HG02970 (cell line): ENCODE data around the gene ABHD18.
"Not testable (repeated sequence)": the region's sequence is repeated elsewhere in the genome, so short reads cannot be mapped to it uniquely, and the experiment has no call there.

Experiments
- ATAC-seq: cut with Tn5 transposase; IDR thresholded peaks from one replicate; pipeline ENCODE4 v1.9.1; 2021; ENCODE audit warnings: mild to moderate bottlenecking, moderate library complexity, moderate number of reproducible peaks; ENCODE audit not compliant: unreplicated experiment, low FRiP score

ABHD18 gene

DNA sequence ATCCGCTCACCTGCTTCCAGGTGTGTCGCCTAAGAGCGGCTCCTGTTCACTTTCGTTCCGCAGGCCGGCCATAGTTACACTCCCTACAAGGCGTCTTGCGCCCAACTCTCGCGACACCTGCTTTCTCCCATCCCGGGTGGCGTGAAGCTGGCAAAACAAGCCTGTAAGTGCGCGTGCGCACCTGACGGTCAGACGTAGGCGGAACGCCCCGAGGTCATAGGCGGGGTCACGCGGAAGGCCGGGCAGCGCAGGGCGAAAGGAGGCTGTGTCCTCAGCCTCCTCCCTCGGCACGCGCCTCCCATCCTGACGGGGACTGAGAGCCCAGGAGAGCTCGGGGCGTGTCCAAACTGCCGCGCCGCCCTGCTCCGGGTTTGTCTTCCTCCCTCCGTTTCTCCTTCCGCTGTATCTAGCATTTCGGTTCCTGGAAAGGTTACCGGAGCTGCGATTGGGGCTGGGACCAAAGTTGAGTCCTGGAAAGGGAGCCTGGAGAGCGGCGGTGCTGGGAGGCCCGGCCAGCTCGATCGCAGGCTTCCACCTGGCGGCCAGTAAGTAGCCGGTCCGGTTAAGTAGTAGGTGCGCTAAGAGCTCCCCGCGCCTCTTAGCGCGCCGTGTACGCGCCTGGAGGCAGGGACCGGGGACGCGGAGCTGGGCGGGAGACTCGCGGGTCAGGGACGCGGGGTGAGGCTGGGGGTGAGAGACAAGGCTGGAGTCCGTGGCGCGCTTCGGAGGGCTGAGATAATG lies at the start of gene ABHD18, which contains the start of gene MFSD8:
Gene ABHD18, plus strand, starts transcription at position 345 of the 741 bp plus-strand sequence. CDS start 17,550 bp downstream, outside the sequence.
Gene MFSD8, minus strand, starts transcription at position 112 of the 741 bp plus-strand sequence. Its CDS starts 40 bp downstream, at position 72.
- ATAC-seq, result peak; percentile 98

DNA sequence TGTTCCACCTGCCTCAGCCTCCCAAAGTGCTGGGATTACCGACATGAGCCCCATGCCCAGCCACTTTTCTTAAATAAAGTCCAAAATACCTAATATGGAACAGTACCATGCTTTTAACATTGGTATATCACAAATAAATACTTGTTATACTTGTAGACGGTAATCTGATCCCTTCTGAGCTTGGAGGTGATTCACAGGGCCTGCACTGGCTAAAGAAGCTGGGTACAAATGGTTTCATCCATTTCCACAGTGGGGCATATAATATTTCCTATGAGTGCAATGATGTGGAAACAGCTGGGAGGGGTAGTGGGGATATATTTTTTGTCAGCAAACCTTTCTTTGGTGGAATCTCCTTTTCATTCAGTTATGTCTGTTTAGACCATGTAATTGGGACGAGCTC lies 48.7 kb upstream of the ABHD18 start:
- ATAC-seq, result no peak

DNA sequence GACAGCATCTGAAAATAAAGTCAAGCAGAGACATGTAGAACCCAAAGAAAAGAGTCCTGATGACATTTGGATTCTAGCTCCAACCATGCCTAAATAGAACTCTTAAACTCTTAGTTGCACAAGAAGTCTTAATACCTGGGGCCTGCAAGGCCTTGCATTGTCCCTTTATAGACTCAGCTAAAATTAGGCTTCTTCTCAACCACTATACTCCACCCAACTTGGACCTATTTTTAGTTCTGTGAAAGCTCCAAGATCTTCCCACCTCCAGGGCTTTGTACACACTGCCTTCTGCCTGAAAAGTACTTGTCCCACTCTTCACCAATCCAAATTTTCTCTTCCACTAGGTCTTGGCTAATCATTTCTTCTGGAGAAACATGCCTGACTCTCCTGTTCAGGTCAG lies 48.1 kb upstream of the ABHD18 start:
- ATAC-seq, result no peak

DNA sequence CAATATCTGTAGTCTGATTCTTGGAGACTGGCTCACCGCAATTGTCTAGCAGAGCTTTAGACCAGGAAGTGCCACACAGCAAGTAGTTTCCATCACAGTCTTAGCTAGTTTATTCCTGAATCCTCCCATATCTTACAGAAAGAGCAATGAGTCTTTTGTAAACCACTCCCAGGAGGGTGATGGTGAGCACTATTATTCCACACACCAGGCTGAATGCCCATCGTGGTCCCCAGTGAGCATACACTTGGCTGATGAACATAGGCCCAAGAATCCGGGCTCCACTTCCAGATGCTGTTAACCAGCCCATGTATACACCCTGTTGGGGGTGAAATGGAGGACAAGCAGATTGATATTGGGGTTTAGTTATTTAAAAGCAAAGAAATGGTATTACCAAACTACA lies 44.7 kb upstream of the ABHD18 start:
- no peak for ATAC-seq

DNA sequence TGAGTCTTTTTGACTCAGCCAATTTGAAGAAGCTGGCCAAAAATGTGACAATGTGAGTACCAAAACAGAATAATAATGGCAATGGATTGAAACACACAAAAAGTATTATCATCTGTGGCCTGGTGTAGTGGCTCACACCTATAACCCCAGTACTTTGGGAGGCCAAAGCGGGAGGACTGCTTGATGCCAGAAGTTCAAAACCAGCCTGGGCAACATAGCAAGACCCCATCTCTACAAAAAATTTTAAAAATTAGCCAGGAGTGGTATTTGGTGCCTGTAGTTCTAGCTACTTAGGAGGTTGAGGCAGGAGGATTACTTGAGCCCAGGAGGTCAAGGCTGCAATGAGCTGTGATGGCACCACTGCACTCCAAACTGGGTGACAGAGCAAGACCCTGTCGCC lies 43.0 kb upstream of the ABHD18 start:
- ATAC-seq, result no peak

DNA sequence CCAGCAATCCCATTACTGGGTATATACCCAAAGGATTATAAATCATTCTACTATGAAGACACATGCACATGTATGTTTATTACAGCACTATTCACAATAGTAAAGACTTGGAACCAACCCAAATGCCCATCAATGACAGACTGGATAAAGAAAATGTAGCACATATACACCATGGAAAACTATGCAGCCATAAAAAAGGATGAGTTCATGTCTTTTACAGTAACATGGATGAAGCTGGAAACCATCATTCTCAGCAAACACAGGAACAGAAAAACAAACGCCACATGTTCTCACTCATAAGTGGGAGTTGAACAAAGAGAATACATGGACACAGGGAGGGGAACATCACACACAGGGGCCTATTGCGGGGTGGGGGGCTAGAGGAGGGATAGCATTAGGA lies 39.5 kb upstream of the ABHD18 start:
- ATAC-seq, result not testable (repeated sequence)

DNA sequence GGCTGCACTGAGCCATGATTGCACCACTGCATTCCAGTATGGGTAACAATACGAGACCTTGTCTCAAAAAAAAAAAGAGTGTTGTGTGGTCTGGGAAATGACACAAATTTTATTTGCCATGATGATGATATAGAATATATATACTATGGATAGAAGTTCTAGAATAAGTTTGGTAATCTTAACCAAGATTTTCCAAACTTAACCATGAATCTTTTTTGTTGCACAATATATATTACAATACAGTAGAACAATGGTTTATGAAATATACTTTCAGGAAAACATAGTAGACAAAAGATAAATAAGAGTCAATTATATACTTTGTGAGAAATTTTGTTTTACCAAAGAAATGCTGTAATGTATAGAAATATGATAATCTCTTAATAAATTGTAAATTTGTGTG lies 35.0 kb upstream of the ABHD18 start:
- no peak for ATAC-seq

DNA sequence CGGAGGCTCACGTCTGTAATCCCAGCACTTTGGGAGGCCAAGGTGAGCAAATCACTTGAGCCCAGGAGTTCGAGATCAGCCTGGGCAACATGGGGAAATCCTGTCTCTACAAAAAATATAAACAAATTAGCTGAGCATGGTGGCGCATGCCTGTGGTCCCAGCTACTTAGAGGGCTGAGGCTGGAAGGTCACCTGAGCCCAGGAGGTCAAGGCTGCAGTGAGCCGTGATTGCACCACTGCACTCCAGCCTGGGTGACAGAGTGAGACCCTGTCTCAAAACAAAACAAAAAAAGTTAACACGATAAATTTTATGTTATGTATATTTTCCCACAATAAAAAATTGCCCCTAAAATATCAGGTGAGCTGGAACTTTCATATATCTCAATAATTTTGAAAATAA lies 33.4 kb upstream of the ABHD18 start:
- ATAC-seq, result not testable (repeated sequence)

DNA sequence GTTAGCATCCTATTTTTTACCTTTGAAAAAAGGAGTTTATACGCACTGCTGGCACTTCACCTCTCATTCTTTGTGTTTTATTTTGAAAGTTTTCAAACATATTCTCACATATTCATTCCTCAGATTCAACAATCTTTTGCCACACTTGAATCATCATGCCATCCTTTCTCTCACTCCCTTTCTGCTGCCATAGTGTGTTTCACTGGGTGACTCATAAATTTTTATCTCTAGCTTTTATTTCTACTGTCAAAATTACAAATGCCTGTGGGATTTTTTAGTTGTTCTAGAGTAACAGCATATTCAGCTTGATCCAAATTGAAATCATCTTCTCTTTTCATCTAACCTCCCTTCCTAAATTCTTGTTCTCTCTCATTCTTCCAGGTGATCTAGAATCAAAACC lies 28.2 kb upstream of the ABHD18 start:
- no peak for ATAC-seq

DNA sequence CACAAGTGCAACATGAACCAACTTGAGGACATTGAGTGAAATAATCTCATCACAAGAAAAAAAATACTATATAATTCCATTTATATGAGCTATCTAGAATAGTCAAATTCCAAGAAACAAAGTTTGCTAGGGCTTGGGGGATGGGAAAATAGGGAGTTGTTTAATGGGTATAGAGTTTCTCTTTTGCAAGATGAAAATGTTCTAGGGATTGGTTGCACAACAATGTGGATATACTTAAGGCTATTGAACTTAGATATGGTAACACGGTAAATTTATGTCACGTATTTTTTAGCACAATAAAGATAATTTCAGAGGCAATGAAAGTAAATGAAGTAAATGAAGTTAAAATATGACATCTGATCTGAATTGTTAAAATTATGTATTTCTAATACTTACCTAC lies 8.1 kb upstream of the ABHD18 start:
- ATAC-seq, result no peak

DNA sequence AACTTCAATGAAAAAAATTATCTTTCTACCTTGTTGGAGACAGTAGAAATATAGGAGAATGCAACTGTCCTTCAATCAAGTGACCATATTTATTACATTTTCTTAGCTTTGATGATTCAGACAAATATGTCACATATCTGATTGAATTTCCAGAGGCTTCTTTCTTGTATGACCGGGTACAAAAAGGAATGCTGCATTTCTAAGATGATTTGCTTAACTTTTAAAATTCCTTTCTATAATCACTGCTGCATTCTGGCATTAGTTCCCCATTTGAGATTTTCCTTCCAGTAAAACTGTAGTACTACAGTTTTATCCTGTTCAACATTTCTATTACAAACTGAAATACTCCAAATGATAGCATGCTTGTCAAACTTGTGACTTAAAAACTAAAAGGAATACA lies 5.4 kb upstream of the ABHD18 start:
- no peak for ATAC-seq

DNA sequence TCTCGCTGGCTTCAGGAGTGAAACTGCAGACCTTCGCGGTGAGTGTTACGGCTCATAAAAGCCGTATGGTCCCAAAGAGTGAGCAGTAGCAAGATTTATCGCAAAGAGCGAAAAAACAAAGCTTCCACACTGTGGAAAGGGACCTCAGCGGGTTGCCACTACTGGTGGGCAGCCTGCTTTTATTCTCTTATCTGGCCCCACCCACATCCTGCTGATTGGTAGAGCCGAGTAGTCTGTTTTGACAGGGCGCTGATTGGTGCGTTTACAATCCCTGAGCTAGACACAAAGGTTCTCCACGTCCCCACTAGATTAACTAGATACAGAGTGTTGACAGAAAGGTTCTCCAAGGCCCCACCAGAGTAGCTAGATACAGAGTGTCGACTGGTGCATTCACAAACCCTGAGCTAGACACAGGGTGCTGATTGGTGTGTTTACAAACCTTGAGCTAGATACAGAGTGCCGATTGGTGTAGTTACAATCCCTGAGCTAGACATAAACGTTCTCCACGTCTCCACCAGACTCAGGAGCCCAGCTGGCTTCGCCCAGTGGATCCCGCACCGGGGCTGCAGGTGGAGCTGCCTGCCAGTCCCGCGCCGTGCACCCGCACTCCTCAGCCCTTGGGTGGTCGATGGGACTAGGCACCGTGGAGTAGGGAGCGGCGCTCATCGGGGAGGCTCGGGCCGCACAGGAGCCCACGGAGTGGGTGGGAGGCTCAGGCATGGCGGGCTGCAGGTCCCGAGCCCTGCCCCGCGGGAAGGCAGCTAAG lies 1.4 kb upstream of the ABHD18 start:
- ATAC-seq, result not testable (repeated sequence)

DNA sequence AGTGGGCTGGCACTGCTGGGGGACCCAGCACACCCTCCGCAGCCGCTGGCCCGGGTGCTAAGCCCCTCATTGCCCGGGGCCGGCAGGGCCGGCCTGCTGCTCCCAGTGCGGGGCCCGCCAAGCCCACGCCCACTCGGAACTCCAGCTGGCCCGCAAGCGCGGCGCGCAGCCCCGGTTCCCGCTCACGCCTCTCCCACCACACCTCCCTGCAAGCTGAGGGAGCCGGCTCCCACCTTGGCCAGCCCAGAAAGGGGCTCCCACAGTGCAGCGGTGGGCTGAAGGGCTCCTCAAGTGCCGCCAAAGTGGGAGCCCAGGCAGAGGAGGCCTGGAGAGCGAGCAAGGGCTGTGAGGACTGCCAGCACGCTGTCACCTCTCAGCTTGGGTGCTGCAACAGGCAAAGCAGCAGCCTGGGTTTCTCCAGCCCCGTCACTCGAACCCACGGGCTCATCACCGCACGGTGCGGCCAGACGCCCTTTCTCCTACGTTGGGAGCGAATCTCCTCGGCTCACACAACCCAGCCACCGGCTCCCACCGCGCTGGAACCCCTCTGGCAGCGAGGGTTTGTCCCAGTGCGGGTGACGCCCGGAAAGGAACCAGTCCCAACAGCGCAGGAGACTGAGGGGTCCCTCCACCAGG lies 662 bp upstream of the ABHD18 start:
- peak; percentile 15 for ATAC-seq

DNA sequence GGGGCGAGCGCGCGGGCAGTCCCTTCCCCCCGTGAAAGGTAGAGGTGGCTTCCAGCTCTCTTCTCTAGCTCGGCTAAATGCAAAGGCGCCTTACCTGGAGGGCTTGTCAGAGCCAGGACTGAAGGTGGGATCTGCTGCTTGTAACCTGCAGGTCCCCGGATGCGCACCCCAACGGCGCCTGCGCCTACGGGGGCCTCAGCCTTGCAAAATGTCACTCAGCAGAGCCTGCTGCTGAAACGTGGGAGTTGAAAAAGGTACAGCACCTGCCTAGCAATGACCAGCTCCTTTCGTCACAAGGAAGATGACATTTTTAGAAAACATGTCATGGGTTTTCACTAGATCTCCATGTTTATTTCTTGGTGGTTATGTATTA lies 583 bp downstream of the ABHD18 start:
- peak; percentile 22 for ATAC-seq

DNA sequence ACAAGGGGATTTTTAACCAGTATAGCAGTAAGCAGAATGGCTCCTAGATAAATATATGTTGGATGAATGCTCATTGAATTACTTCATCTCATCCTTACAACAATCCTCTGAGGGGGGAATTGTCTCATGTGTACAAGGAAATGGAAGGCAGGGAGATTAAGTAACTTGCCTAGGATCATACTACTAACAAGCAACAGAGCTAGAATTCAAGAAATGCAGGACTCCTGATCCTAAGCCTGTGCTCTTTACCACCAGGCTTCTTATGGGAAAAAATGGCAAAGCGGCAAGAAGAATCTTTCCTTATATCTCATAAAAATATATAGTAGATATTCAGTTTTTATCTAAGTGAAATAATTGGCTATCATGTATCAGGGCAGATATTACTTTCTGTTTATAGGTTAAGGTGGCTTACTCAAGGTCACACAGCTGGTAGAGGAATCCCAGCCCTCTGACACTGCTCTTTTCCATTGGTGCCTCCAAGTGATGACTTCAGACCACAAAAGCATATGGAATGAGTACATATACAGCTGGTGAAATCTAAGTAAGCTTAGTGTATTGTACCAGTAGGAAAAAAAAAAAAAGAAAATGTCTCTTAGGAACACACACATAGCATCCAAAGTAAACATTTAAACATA lies 2.1 kb downstream of the ABHD18 start:
- ATAC-seq, result no peak

DNA sequence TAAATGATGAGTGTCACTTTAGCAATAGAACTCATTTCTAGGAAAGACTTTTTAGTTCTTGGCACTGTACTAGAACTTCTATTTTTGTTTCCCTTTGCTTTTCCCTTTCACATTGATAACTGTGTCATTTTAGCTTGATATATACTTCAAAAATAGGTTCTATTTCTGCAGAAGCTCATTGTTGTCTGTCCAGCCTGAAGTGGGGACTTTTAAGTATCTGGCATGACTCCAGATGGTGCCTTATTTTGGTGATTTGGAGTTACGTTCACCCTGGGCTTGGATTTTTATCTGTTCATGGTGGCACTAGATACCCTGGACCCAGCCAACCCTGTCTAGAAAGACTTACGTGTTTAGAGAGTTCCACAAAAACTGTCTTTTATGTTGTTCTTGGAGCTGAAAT lies 3.4 kb downstream of the ABHD18 start:
- ATAC-seq, result no peak

DNA sequence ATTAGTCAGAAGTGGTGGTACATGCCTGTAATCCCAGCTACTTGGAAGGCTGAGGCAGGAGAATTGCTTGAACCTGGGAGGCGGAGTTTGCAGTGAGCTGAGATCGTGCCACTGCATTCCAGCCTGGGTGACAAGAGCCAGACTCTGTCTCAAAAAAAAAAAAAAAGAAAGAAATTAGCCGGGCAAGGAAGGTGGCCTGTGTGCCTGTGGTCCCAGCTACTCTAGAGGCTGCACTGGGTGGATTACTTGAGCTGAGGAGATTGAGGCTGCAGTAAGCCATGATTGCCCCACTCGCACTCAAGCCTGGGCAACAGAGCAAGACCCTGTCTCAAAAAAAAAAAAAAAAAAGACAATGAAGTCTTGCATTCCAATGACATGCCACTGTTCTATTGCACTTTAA lies 5.7 kb downstream of the ABHD18 start:
- ATAC-seq, result not testable (repeated sequence)

DNA sequence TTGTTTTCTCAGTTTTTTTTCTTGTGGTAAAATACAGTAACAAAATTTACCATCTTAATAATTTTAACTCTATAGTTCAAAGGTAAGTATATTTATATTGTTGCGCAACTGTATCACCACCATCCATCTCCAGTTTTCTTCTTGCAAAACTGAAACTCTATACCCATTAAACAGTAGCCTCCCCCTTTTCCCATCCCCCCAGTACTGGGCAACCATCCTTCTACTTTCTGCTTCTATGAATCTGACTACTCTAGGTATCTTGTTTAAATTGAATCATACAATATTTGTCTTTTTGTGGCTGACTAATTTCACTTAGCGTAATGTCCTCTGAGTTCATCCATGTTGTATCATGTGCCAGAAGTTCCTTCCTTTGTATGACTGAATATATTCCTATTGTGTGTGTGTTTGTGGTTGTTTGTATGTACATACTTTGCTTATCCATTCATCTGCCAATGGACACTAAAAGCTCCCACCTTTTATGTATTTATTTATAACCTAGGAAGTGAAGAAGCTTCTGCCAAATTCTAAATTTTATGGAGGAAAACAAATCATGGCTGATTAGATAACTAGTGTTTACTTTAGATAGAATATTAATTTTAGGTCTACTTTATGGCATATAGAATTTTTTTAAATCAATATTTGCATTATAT lies 10.0 kb downstream of the ABHD18 start:
- ATAC-seq, result no peak

DNA sequence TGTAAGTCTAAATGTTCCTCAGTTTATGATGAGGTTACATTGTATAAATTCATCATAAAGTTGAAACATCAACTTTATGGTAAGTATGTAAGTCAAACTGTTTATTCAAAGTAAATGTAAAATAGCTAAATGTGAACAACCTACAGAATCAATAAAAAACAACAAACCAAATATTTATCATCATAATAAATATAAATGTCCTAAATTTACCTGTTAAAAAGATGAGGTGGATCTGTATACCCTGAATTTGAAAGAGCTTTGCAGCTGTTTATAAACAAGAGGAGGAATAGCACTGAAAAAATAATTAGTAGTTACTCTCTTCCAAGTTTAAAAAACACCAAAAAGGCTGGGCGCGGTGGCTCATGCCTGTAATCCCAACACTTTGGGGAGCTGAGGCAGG lies 13.7 kb downstream of the ABHD18 start:
- no peak for ATAC-seq

DNA sequence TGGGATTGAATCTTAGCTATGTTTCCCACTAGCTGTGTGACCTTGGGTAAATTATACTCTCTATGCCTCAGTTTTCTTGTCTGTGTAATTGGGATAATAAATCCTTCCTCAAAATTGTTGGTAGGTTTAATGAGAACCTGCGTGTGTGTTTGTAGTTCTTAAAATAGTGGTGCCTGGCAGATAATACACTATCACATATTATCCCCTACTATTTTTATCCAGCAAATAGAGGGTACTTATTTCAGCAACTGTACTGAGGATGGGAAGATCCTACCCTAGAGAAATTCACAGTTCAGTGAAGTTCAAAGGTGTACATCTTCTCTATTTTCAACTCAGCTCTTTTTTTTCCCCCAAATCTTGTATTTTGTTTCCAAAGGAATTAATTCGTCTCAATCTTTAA lies 17.2 kb downstream of the ABHD18 start:
- no peak for ATAC-seq
